HepG2 (cell line): ENCODE results near the gene ZNF512B. TPM values are rescaled to one million over a fixed set of nuclear protein-coding genes. Genes with fewer than 3 reads are reported as not detected.
A peak's percentile ranks its signal among the peaks of the same experiment; 100 is the strongest.

Source experiments
- CBX1 ChIP-seq: IDR thresholded peaks from one replicate; pipeline ENCODE4 v1.6.1; 2016; ENCODE audit warnings: antibody characterized with exemption, low read depth
- FOXO1 ChIP-seq: sonication (generic); formaldehyde crosslinking; IDR thresholded peaks from 2 replicates; pipeline ENCODE4 v1.4.0; 2020; ENCODE audit warnings: missing genetic modification reagents
- GTF3A ChIP-seq: sonication (generic); formaldehyde crosslinking; conservative IDR thresholded peaks from 2 replicates; pipeline ENCODE4 v1.4.0; 2020; ENCODE audit warnings: mild to moderate bottlenecking, missing genetic modification reagents
- HNF4G ChIP-seq, 2 experiments: sonication (generic) in 1 of 2; formaldehyde crosslinking in 1 of 2; IDR thresholded peaks; 2 replicates each; pipeline versions ENCODE4 v1.4.0 to v1.6.1; 2011 to 2020; ENCODE audit warnings: borderline replicate concordance in 2 of 2, low read depth in 2 of 2, mild to moderate bottlenecking in 2 of 2, low read length in 1 of 2, missing genetic modification reagents in 1 of 2, moderate library complexity in 1 of 2
- KDM6A ChIP-seq: IDR thresholded peaks from 2 replicates; pipeline ENCODE4 v1.6.1; 2016; ENCODE audit warnings: low read depth
- MXI1 ChIP-seq: IDR thresholded peaks from 3 replicates; pipeline ENCODE4 v1.6.1; 2012; ENCODE audit warnings: low read depth, low read length, inconsistent platforms, borderline replicate concordance
- PRDM10 ChIP-seq: sonication (generic); formaldehyde crosslinking; IDR thresholded peaks from 2 replicates; pipeline ENCODE4 v1.4.0; 2020; ENCODE audit warnings: low read depth, missing genetic modification reagents
- RELA ChIP-seq: sonication (generic); formaldehyde crosslinking; IDR thresholded peaks from 2 replicates; pipeline ENCODE4 v1.4.0; 2020; ENCODE audit warnings: missing genetic modification reagents
- SMAD3 ChIP-seq: sonication (generic); formaldehyde crosslinking; IDR thresholded peaks from 2 replicates; pipeline ENCODE4 v1.4.0; 2020; ENCODE audit warnings: missing genetic modification reagents
- TBX2 ChIP-seq: sonication (generic); formaldehyde crosslinking; IDR thresholded peaks from 2 replicates; pipeline ENCODE4 v1.5.0; 2020; ENCODE audit warnings: missing genetic modification reagents, mild to moderate bottlenecking, borderline replicate concordance
- U2AF2 ChIP-seq: fragments of 200-400 bp; formaldehyde crosslinking; IDR thresholded peaks from 2 replicates; pipeline ENCODE4 v1.6.1; 2017; ENCODE audit warnings: low read depth, mild to moderate bottlenecking, low read length
- ZMAT5 ChIP-seq: sonication (generic); formaldehyde crosslinking; IDR thresholded peaks from 2 replicates; pipeline ENCODE4 v1.5.0; 2020; ENCODE audit warnings: mild to moderate bottlenecking, low read depth, missing genetic modification reagents, borderline replicate concordance
- ZNF232 ChIP-seq: sonication (generic); formaldehyde crosslinking; IDR thresholded peaks from 2 replicates; pipeline ENCODE4 v1.4.0; 2020; ENCODE audit warnings: missing genetic modification reagents, borderline replicate concordance
- ZNF775 ChIP-seq: sonication (generic); formaldehyde crosslinking; IDR thresholded peaks from 2 replicates; pipeline ENCODE4 v1.4.0; 2020; ENCODE audit warnings: missing genetic modification reagents, mild to moderate bottlenecking, moderate library complexity, borderline replicate concordance
- ZSCAN22 ChIP-seq: sonication (generic); formaldehyde crosslinking; IDR thresholded peaks from 2 replicates; pipeline ENCODE4 v1.4.0; 2020; ENCODE audit warnings: mild to moderate bottlenecking, missing genetic modification reagents
- polyA plus RNA-seq, 8 experiments: library from polyadenylated mRNA; depleted of rRNA in 3 of 8; stranded (reverse) in 7 of 8; unstranded in 1 of 8; fragments of >200 nt; fragmentation: Illumina TruSeq in 4 of 8; extraction: Trizol in 4 of 8; gene quantifications; 2 replicates each; pipeline versions ENCODE4 v1.2.1 to v1.2.3, GENCODE V29; 2011 to 2016; ENCODE audit warnings: low read depth in 4 of 8, missing spikeins in 1 of 8, mixed read lengths in 1 of 8; ENCODE audit not compliant: insufficient read depth in 1 of 8
- total RNA-seq, 5 experiments: library from RNA; depleted of rRNA; stranded (reverse); fragments of >200 nt; fragmentation: Illumina TruSeq; extraction: Trizol; gene quantifications; 2 replicates each; pipeline ENCODE4 v1.2.3, GENCODE V29; 2016; ENCODE audit warnings: low read depth in 1 of 5
- TF ChIP-seq, protein P1 (sequence below): sonication (generic); formaldehyde crosslinking; IDR thresholded peaks from 2 replicates; pipeline ENCODE4 v1.4.0; 2020; ENCODE audit warnings: missing genetic modification reagents
- TF ChIP-seq, protein P2 (sequence below): sonication (generic); formaldehyde crosslinking; conservative IDR thresholded peaks from 2 replicates; pipeline ENCODE4 v1.4.0; 2020; ENCODE audit warnings: missing genetic modification reagents
- TF ChIP-seq, protein P3 (sequence below): sonication (generic); formaldehyde crosslinking; IDR thresholded peaks from 2 replicates; pipeline ENCODE4 v1.4.0; 2020; ENCODE audit warnings: missing genetic modification reagents, borderline replicate concordance

Gene ZNF512B
- total and polyA plus RNA-seq, 2 of the 13 experiments (the other 11 are each of a cell fraction or from before 2014, with no cell fraction given): 11.5 to 30.6 TPM

DNA sequence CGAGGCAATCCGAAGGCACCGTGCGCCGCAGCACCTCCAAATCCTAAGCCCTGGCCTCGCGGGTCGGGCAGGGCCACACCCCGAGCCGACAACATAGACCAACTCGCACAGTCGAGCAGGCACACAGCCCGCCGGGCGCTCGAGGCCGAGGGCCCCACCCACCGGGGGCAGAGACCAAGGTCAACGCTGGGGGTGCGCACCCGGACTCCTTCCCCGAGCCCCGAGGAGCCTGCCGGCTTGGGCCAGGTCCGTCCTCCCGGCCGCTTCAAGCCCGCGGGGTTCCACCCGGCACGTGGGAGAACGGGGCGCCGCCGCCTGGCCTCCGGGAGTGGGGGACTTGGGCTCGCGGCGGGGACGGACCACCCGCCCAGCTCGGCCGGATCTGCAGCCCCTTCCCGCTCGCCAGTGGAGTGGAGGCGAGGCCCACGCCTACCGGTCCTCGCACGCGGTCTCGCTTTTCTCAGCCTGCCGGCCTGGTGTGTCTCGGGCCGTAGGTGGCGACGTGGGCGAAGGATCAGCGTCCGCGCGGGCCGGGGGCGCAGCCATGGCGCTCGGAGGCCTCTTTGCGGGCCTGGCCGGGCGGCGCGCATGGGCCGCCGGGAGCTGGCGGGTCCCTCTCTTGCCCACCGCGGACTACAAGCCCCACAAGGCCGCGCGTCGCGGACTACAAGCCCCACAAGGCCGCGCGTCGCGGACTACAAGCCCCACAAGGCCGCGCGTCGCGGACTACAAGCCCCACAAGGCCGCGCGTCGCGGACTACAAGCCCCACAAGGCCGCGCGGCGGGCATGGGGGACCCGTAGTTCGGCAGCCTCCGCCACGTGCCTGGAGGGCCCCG, 13.7 kb downstream of the ZNF512B start, which contains the start of gene UCKL1 (continued):
- peak; percentile 87; the same call in 1 of the 2 replicates for TF ChIP-seq ZSCAN22 (CRISPR knock-in tag)
- TF ChIP-seq ZMAT5: no peak
- TF ChIP-seq, protein P1, sequence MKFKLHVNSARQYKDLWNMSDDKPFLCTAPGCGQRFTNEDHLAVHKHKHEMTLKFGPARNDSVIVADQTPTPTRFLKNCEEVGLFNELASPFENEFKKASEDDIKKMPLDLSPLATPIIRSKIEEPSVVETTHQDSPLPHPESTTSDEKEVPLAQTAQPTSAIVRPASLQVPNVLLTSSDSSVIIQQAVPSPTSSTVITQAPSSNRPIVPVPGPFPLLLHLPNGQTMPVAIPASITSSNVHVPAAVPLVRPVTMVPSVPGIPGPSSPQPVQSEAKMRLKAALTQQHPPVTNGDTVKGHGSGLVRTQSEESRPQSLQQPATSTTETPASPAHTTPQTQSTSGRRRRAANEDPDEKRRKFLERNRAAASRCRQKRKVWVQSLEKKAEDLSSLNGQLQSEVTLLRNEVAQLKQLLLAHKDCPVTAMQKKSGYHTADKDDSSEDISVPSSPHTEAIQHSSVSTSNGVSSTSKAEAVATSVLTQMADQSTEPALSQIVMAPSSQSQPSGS: peak; percentile 70
- peak; percentile 71 for TF ChIP-seq FOXO1 (CRISPR knock-in tag)
- peak; percentile 89 for TF ChIP-seq ZNF775 (CRISPR knock-in tag)
- TF ChIP-seq, protein P2, sequence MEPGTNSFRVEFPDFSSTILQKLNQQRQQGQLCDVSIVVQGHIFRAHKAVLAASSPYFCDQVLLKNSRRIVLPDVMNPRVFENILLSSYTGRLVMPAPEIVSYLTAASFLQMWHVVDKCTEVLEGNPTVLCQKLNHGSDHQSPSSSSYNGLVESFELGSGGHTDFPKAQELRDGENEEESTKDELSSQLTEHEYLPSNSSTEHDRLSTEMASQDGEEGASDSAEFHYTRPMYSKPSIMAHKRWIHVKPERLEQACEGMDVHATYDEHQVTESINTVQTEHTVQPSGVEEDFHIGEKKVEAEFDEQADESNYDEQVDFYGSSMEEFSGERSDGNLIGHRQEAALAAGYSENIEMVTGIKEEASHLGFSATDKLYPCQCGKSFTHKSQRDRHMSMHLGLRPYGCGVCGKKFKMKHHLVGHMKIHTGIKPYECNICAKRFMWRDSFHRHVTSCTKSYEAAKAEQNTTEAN (CRISPR knock-in tag): peak; percentile 94
- peak; percentile 93 for TF ChIP-seq HNF4G (IDR thresholded peaks at IDR 0.05; ENCODE audit: borderline replicate concordance, low read depth, low read length)
- TF ChIP-seq HNF4G (CRISPR knock-in tag; IDR thresholded peaks at IDR 0.05; ENCODE audit: borderline replicate concordance, low read depth): peak; percentile 97
- TF ChIP-seq GTF3A (CRISPR knock-in tag): peak; percentile 99
- TF ChIP-seq CBX1: peak; percentile 87
- TF ChIP-seq RELA (CRISPR knock-in tag): peak; percentile 93
- TF ChIP-seq SMAD3 (CRISPR knock-in tag): peak; percentile 39; the same call in 1 of the 2 replicates
- peak; percentile 98 for TF ChIP-seq ZNF232 (CRISPR knock-in tag)
- TF ChIP-seq TBX2: peak; percentile 98
- TF ChIP-seq MXI1: peak; percentile 99
- peak; percentile 72; the same call in 1 of the 2 replicates for TF ChIP-seq KDM6A (CRISPR knock-in tag)
- TF ChIP-seq, protein P3, sequence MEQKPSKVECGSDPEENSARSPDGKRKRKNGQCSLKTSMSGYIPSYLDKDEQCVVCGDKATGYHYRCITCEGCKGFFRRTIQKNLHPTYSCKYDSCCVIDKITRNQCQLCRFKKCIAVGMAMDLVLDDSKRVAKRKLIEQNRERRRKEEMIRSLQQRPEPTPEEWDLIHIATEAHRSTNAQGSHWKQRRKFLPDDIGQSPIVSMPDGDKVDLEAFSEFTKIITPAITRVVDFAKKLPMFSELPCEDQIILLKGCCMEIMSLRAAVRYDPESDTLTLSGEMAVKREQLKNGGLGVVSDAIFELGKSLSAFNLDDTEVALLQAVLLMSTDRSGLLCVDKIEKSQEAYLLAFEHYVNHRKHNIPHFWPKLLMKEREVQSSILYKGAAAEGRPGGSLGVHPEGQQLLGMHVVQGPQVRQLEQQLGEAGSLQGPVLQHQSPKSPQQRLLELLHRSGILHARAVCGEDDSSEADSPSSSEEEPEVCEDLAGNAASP: peak; percentile 92
- peak; percentile 90 for TF ChIP-seq PRDM10 (CRISPR knock-in tag)
- no peak for TF ChIP-seq U2AF2
